ENCODE measurements around the gene PDZD2. TPM values are rescaled to one million over a fixed set of nuclear protein-coding genes. Genes with fewer than 3 reads are reported as not detected.

Gene PDZD2
- total RNA-seq, 4 donors from 2014 or later, result 6.2 to 21.4 (median 11.8) TPM

DNA sequence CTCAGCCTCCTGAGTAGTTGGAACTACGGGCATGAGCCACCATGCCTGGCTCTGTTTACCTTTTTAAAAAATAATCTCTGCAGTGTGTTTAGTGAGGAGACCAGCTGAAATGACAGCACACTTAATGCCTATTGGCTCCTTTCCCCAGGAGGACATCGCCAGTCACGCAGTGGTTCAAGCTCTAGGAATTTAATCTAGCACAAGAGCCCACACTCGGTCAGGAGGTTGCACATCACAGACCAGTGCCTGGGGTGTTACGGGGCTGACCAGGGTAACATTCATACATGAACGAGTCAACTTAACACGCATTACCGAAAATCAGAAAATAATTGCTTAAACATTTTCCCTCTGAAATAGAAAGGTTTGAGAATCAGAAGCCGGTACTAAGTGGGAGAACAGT lies 318.2 kb downstream of the PDZD2 start:
- TF ChIP-seq POLR2A (IDR thresholded peaks at IDR 0.05), result no peak
- TF ChIP-seq, protein P1, sequence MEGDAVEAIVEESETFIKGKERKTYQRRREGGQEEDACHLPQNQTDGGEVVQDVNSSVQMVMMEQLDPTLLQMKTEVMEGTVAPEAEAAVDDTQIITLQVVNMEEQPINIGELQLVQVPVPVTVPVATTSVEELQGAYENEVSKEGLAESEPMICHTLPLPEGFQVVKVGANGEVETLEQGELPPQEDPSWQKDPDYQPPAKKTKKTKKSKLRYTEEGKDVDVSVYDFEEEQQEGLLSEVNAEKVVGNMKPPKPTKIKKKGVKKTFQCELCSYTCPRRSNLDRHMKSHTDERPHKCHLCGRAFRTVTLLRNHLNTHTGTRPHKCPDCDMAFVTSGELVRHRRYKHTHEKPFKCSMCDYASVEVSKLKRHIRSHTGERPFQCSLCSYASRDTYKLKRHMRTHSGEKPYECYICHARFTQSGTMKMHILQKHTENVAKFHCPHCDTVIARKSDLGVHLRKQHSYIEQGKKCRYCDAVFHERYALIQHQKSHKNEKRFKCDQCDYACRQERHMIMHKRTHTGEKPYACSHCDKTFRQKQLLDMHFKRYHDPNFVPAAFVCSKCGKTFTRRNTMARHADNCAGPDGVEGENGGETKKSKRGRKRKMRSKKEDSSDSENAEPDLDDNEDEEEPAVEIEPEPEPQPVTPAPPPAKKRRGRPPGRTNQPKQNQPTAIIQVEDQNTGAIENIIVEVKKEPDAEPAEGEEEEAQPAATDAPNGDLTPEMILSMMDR (IDR thresholded peaks at IDR 0.05), result no peak
- DNase-seq, result no peak
- H3K4me3 ChIP-seq, result no peak overlapping the region
- H3K27me3 ChIP-seq, result no peaks in the 10 kb centered on the region
- intact Hi-C loops (cut with DNase I; ENCODE audit: low total_unique reads), result no loop called here
- H3K27ac ChIP-seq, result no peak overlapping the region
- peaks cover 0 to 26% of the 10 kb centered on the region in 2 donors for H3K4me1 ChIP-seq
- H3K36me3 ChIP-seq, result no peaks in the 10 kb centered on the region
- H3K9me3 ChIP-seq, result no peaks in the 10 kb centered on the region

DNA sequence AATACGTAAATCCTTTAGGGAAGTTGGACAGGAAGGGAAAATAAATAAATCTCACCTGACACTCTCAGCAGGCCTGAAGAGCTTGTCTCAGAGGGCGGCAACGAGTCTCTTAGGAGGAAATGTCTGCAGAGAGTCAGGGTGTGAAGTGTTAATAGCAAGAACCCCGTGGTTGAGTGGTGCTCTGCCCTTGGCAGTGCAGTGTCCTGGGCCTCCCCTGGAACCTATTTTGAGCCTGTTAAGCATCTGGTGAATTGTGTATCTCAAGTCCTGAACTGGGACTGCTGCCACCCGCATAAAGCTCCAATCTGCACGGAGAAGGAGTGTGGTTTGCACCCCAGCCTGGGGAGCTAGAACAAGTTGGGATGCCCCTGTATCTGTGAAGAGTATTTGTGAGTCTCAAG lies 323.4 kb downstream of the PDZD2 start:
- no peak overlapping the region for H3K4me3 ChIP-seq
- no peaks in the 10 kb centered on the region for H3K9me3 ChIP-seq
- H3K27ac ChIP-seq, result peak overlapping the region; percentile 82 to 93
- H3K36me3 ChIP-seq, result no peaks in the 10 kb centered on the region
- intact Hi-C loops (cut with DNase I; ENCODE audit: low total_unique reads), result no loop called here
- H3K4me1 ChIP-seq, result peaks cover 5 to 22% of the 10 kb centered on the region in 2 donors
- DNase-seq, result peak in 1 of 2 donors; percentile 24
- TF ChIP-seq, protein P1 (IDR thresholded peaks at IDR 0.05), result no peak
- TF ChIP-seq POLR2A (IDR thresholded peaks at IDR 0.05), result no peak
- H3K27me3 ChIP-seq, result no peaks in the 10 kb centered on the region

DNA sequence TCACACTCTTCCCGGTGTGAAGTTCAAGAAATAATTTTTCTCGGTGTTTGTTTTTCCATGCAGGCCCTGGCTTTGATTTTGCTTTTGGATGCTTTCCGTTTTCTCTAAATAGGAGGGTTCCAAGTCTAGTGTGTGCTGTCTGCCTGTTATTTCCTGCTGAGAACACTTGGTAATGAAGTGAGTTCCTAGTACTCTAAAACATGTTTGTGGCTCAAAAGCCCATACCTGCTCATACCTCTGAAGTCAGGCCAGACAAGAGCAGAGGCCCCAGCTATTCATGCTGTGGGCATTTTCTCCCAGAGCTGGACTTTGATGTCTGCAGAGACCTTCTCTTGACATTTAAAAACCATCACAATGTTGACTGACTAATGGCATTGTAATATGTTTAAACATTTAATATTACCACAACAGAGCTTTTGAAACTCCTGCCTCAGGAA lies 324.0 kb downstream of the PDZD2 start:
- Histone ChIP-seq H3K4me3 (no peak overlapping the region), H3K27me3 (no peaks in the 10 kb centered on the region), H3K4me1 (peaks cover 5 to 22% of the 10 kb centered on the region in 2 donors), H3K36me3 (no peaks in the 10 kb centered on the region), H3K9me3 (no peaks in the 10 kb centered on the region), H3K27ac (peak overlapping the region; percentile 82 to 93)
- TF ChIP-seq, protein P1 (IDR thresholded peaks at IDR 0.05), result no peak
- TF ChIP-seq POLR2A (IDR thresholded peaks at IDR 0.05), result no peak
- intact Hi-C loops (cut with DNase I; ENCODE audit: low total_unique reads), result no loop called here
- no peak for DNase-seq

DNA sequence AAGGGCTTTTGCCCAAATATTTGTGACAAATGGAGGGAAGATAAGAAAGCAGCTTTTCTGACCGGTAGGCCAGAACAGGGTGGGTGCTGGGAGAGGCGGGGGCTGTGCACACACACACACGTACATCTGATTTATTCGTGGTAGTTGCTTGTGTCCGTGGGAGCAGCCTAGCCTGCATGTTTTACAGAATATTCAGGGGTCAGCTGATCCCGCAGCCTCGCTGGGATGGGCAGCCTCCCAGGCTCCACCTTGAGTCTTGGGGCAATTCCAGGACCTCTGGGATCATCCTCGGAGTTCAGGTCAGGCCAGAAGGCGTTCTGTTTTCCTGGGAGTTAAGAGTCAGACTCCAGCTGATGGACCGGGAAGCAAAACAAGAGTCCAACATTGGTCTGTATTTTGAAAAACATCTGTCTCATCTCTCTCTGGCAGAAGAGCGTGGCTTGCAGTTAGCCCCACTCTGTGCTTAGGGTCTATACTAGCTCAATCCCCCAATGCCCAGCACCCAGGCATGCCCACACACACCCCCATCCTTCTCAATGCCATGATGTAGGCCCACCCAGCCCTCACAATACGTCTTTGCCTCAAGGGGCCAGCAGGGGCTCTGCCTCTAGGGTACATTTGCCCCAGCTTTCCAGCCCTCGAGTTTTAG lies 324.6 kb downstream of the PDZD2 start:
- Histone ChIP-seq H3K9me3 (no peaks in the 10 kb centered on the region), H3K4me3 (no peak overlapping the region), H3K27me3 (no peaks in the 10 kb centered on the region), H3K27ac (peak overlapping the region; percentile 82 to 93), H3K4me1 (peaks cover 5 to 22% of the 10 kb centered on the region in 2 donors), H3K36me3 (no peaks in the 10 kb centered on the region)
- peak; percentile 87 to 88 for DNase-seq
- TF ChIP-seq, protein P1 (IDR thresholded peaks at IDR 0.05), result no peak
- TF ChIP-seq POLR2A (IDR thresholded peaks at IDR 0.05), result no peak
- intact Hi-C loops (cut with DNase I; ENCODE audit: low total_unique reads), result no loop called here

DNA sequence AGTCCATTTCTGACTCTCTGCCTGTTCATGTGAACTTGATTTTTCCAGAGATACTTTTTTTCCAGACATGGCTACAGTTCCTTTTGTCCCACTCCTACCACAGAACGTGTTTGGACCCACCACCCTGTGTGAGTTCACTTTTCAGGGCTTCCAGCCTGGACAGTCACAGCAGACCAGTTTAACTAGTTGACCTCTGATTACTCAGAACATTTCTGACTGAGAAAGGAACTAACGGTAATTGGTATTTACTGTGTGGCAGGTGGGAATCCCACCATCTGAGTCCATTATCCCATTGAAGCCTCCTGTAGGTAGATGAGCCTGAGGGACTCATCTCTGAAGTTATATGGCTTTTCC lies 325.1 kb downstream of the PDZD2 start:
- TF ChIP-seq, protein P1 (IDR thresholded peaks at IDR 0.05), result no peak
- TF ChIP-seq POLR2A (IDR thresholded peaks at IDR 0.05), result no peak
- Histone ChIP-seq H3K4me3 (no peak overlapping the region), H3K27ac (peak overlapping the region; percentile 82 to 93), H3K27me3 (no peaks in the 10 kb centered on the region), H3K9me3 (no peaks in the 10 kb centered on the region), H3K36me3 (no peaks in the 10 kb centered on the region), H3K4me1 (peaks cover 5 to 22% of the 10 kb centered on the region in 2 donors)
- DNase-seq, result no peak
- intact Hi-C loops (cut with DNase I; ENCODE audit: low total_unique reads), result no loop called here
